HG02763 (cell line): ENCODE results near the gene FLVCR1.
"Not testable (repeated sequence)": the region's sequence is repeated elsewhere in the genome, so short reads cannot be mapped to it uniquely, and the experiment has no call there.

Source experiments
- ATAC-seq: cut with Tn5 transposase; IDR thresholded peaks from one replicate; pipeline ENCODE4 v1.9.1; 2021; ENCODE audit warnings: mild to moderate bottlenecking, moderate library complexity; ENCODE audit not compliant: unreplicated experiment

The FLVCR1 gene

DNA sequence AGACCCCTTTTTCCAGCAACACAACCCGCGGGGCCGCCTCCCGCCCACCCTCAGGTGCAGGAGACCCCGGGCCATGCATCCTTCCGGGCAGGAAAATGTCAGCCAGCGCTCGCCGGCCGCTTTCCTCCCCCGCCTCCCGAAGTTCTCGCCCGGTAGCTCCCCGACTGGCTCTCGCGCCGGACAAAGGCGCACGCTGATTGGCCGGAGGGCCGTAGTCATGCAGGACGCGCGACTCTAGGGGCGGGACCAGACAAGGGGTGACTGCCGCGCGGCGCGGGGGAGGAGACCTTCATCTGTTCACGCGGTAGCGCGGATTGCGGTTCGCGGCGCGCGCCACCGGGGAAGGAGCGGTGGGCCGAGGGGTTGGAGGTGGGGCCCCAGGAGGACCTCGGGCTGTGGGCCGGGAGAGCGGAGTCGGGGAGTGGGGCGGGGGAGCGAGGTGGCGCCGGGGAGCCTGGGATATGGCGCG, at the start of gene FLVCR1:
TSS of gene FLVCR1 (plus strand) at position 284 of the 469 bp plus-strand sequence. CDS start at position 462, 178 bp downstream.
- peak; percentile 95 for ATAC-seq

DNA sequence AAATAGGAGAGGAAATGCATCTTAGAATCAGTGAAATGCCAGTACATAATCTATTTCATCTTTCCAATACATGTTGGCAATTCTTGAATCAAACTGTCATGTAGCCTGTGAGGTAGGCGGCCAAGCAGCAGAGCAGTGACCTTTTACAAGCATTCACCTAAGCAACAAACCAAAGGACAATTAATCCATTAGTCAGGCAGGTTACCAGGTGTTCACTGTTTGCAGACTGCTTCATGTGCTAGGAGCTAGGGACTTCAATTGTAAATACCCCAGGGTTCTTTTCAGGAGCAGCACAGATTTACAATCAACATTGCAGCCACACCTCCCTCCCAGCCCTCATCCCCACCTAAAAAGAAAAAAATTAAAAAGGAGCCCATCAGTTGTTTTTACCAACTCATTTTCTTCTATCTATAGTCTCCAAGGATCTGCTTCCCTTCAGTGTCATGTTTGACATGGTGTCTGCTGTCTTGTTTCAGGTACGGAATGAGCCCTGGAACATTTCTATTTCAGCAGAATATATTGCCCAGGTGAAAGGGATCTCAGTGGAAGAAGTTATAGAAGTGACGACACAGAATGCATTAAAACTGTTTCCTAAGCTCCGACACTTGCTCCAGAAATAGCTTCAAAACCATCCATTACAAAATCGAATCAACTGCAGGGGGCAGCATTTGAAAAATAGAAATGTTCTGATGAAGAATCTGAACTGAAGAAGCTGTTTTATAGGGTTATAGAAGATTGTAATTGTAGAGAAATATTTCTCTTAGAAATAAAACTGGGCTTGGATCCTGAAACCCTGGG, 43.3 kb upstream of the FLVCR1 start:
- no peak for ATAC-seq

DNA sequence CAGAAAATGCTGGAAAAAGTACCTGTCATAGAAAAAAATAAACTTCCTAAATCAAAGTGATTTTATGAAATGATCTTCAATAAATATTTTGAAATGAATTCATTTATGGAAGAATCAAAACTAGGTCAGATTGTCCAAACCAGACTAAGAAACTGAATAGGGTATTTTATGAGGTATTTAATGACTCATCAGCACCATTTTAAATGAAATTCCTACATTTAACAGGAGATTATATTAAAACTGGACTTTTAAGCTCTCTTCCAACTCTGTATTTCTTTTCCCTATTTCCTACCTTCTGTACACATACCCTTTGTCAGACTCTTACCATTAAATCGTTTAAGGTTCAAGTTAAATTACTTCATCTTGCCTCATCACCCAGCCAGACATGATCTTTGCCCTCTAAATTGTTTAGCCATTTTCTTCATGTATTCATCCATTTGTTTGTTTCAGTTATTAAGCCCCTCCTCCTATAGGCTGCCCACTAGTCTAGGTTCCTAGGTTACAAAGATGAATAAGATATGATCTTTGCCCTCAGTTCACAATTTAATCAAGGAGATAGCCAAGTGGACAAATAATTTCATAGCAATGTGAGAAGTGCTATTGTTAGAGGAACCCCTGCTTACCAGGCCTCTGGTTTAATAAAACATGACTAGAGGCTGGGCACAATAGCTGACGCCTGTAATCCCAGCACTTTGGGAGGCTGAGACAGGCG, 41.4 kb upstream of the FLVCR1 start:
- no peak for ATAC-seq

DNA sequence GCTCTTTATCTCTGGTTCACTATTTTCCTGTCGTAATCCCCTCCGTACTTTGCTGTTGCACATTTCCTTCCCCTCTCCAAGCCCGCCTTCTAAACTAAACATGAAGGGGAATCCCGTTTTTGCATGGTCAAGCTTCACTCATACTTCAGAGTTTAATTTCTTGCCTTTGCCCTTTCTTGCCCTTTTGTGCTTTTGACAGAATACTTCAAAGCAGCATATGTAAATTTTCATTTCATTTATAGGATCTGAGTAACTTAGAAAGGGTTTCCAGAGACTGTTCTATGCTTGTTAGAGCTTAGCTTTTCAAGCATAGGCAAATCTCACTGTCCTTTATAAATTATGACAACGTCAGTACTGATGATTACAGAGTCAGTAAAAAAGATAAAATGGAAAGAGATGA, 38.3 kb upstream of the FLVCR1 start:
- peak; percentile 74 for ATAC-seq

DNA sequence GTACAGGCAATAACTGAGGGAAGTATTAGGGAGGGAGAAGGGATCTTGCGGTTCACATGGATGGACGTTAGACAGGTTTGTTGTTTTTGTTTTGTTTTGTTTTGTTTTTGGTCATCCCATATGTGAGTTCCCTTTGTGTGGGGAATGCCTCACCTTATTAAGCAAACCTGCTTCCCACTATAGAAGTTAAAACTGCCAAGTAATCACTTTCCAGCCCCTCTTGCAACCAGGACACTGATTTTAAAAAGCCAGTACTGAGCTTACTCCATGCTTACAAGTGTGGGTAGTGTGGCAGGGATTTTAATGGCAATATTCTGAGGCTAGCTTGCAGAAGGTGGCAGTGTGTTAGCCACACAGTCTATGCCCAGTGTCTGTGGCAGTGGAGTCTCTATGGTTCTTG, 37.1 kb upstream of the FLVCR1 start:
- no peak for ATAC-seq

DNA sequence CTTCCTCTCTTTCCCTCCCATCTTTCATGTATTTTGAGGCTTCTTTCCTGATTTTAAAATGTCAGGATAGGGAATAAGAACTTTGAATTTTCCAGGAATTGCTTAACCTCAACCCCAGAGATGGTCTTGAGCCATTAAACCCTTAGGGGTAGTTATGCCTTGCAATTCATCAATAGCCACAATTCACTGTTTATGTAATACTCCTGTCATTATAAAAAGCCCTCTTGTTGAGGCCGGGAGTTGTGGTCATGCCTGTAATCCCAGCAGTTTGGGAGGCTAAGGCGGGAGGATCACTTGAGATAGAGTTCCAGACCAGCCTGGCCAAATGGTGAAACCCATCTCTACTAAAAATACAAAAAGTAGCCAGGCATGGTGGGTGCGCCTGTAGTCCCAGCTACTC, 35.1 kb upstream of the FLVCR1 start:
- ATAC-seq = no peak

DNA sequence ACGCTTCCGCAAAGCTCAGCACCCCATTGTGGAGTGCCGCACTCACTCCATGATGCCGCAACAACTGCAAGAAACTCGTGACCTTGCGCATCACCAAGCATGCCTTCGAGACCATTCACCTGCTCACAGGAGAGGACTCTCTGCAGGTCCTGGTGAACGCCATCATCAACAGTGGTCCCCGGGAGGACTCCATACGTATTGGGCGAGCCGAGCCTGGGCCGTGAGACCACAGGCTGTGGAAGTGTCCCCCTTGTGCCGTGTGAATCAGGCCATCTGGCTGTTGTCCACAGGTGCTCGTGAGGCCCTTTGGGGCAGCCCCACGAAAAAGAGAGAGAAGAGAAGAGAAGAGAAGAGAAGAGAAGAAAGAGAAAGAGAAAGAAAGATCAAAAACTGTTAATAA, 33.9 kb upstream of the FLVCR1 start:
- ATAC-seq = no peak

DNA sequence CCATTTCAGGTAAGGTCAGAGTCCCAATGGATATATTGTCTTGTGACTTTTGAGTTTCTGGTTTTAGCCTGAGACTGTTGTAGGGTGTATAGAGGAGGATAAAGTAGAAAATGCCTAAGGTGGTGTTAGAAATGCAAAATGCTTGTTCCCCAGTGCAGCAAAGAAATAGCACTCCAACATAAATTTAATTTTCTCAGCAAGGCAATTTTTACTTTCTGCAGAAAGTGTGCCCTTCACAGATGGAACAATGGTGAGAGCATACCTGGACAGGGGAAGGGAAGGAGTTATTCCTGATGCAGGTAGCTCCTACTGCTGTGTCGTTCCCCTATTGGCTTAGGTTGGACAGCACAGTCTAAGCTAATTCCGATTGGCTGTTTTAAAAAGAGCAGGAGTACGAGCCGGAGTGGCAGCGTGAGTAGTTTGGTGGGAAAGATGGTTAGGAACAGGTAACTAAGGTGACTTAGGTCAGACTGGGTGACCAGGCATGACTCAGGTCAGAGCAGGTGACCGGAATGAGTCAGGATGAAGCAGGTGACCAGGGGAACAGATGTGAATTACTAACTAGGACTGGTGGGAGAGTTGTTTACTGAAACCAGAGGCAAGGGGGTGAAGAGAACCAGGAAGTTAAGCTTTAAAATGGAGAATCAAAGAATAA, 32.1 kb upstream of the FLVCR1 start:
- no peak for ATAC-seq

DNA sequence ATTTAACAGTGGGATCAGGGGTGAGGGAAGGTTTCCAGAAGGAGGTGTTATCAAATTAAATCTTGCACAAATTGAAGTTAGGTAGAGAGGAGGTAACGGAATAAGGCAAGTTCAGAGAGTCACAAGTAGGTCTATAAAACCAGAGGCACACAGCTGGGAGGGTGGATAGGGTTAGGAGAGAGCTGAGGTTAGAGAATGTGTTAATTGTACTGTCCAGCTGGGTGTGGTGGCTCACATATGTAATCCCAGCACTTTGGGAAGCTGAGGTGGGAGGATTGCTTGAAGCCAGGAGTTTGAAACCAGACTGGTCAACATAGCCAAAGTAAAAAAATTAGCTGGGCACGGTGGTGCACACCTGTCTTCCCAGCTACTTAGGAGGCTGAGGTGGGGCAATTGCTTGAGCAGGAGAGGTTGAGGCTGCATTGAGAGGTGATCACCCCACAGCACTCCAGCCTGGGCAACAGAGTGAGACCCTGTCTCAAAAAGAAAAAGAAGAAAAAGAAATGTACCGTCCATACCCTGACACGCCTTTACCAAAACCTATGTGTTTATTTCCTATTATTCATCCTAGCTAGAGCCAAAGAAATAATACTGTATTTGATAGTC, 30.8 kb upstream of the FLVCR1 start:
- ATAC-seq = no peak

DNA sequence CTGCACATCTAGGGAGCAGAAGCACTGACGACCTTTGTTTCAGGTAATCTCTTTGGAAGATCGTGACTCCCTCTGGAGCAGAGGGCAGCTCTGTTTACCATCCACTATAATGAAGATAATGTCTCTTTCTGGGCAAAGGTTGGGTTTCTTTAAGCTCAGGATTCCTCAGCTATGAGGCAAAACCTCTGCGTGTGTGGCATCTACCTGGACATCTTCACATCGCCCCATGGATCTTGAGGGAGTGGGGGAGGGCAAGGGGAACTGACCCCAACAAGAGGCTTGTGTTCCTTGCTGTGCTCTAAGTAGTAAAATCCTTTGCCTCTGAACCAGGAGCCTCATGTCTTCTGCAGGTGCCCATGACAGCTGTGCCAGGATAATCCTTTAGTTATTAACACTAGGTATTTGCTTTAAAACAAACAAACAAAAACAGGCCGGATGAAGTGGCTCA, 30.2 kb upstream of the FLVCR1 start:
- ATAC-seq = no peak

DNA sequence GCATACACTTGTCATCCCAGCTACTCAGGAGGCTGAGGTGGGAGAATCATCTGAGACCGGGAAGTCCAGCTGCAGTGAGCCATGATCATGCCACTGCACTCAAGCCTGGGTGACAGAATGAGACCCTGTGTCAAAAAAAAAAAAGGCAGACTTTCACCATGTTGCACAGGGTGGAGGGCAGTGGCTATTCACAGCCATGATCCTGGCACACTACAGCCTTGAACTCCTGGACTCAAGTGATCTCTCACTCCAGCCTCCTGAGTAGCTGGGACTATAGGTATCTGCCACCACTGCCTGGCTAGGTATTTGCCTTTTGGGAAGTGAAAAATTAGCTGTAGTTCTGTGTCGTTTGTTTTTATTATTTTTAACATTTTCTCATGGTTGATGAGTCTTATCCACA, 29.7 kb upstream of the FLVCR1 start:
- no peak for ATAC-seq

DNA sequence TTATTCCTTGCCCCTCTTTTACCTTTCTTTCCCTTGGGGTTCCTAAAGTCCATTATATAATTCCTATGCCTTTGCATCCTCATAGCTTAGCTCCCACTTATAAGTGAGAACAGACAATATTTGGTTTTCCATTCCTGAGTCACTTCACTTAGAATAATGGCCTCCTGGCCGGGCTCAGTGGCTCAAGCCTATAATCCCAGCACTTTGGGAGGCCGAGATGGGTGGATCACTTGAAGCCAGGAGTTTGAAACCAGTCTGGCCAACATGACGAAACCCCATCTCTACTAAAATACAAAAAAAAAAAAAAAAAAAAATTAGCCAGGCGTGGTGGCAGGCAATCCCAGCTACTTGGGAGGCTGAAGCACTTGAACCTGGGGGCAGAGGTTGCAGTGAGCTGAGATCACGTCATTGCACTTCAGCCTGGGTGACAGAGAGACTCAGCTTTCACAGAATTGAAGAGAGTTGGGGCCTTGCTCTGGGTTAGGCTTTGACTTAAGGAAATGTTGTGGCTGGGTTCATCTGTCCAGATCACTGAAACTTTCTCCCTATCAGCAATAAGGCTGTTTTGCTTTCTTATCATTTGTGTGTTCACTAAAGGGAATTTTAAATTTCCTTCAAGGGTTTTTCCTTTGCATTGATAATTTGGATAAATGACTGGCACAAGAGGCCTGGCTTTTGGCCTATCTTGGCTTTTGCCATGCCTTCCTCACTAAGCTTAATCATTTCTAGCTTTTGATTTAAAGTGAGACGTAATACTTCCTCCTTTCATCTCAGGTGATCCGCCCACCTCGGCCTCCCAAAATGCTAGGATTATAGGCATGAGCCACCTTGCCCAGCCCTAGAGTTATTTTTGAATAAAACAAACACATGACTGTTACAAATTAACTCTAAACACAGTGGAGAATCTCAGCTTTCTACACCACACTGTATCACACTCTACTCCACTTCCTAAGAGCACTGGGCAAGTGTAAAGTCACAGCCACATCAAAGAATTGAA, 24.6 kb upstream of the FLVCR1 start:
- peak; percentile 68 for ATAC-seq

DNA sequence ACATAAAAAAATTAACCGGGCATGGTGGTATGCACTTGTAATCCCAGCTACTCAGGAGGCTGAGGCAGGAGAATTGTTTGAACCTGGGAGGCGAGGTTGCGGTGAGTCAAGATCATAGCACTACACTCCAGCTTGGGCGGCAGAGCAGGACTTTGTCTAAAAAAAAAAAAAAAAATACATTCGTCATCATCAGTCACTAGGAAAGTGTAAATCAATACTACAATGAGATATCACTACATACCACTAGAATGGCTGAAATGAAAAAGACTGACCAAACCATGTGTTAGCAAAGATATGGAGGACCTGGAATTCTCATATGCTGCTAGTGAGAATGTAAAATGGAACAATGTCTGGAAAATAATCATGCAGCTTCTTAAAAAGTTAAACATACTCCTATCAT, 19.9 kb upstream of the FLVCR1 start:
- ATAC-seq = no peak

DNA sequence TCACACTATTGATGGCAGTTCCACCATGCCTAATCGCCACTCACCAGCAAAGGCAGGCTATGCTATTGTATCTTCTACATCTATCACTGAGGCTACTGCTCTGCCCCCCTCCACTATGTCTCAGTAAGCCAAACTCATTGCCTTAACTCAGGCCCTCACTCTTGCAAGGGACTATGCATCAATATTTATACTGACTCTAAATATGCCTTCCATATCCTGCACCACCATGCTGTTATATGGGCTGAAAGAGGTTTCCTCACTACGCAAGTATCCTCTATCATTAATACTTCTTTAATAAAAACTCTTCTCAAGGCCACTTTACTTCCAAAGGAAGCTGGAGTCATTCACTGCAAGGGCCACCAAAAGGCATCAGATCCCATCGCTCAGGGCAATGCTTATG, 13.6 kb upstream of the FLVCR1 start:
- not testable (repeated sequence) for ATAC-seq

DNA sequence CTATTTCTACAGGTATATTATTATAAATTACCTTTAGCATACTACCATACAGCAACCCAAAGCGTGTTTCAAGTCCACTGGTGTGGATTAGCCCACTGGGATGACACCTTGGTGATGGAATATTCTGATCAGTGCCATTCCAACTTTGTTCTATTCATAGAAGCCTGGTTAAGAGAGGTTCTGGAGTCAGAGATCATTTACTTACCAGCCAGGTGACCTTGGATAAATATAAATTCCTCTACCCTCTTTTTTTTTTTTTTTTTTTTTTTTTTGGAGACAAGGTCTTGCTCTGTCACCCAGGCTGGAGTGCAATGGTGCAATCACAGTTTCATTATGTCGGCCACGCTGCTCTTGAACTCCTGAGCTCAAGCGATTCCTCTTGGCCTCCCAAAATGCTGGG, 10.5 kb upstream of the FLVCR1 start, which contains the start of gene SPATA45:
TSS of gene SPATA45 (minus strand) at position 101 of the 400 bp plus-strand sequence. CDS start 11,500 bp downstream, outside the sequence.
- ATAC-seq = no peak

DNA sequence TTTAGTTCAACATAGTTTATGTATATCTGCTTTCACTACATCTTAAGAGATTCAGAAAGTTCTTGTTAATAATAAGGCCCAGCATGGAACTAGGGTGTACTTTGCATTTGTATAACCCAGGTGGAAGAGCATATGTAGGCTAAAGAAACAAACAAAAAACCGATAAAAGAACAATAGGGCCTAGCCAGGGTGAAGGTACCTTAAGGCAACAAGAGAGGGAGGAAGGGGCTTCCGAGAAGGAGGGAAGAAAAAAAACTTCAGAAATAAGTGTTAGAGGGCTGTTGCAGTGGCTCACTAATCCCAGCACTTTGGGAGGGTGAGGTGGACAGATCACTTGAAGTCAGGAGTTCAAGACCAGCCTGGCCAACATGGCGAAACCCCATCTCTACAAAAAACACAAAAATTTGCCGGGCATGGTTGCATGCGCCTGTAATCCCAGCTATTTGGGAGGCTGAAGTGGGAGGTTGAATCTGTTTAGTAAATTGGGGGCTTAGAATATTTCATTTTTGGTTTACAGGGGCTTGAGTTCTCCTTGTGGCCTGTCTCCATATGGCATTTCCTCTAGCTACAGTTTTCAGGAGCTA, 5.9 kb upstream of the FLVCR1 start:
- no peak for ATAC-seq

DNA sequence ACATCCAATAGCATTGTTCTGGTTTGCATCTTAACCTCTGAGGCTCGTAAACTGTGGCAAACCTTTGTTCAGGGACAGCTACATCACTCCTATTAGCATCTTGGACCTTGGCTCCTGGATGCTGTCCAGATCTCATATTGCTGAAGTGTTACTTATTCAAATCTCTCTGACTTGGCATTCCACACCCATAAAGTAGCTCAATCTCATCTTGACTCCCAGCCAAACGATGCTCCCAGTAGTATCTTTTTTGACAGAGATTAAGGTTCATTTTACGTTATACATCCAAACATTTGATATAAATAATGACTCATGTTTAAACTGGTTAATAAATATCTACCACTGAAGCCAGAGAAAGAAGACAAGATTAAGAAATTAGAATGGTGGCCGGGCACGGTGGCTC, 4.4 kb upstream of the FLVCR1 start:
- ATAC-seq = no peak

DNA sequence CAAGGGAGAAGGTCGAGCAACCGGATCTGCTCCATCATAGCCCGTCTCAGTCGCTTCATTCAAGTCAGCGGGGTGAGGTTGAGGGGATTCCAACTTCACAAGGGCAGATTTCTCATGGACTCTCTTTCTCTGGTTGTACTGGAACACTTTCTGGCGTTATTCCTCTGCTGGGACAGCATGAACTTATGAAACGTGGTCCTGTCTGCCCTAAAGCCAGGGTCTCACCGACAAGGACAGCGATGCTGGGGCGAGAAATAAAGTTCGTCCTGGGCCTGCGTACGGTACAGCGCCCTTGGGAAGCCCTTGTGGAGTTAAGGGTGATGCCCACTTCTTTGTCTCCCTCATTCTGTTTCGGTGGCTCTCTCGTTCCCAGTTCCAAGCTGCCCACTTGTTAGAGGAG, 1.3 kb upstream of the FLVCR1 start:
- no peak for ATAC-seq

DNA sequence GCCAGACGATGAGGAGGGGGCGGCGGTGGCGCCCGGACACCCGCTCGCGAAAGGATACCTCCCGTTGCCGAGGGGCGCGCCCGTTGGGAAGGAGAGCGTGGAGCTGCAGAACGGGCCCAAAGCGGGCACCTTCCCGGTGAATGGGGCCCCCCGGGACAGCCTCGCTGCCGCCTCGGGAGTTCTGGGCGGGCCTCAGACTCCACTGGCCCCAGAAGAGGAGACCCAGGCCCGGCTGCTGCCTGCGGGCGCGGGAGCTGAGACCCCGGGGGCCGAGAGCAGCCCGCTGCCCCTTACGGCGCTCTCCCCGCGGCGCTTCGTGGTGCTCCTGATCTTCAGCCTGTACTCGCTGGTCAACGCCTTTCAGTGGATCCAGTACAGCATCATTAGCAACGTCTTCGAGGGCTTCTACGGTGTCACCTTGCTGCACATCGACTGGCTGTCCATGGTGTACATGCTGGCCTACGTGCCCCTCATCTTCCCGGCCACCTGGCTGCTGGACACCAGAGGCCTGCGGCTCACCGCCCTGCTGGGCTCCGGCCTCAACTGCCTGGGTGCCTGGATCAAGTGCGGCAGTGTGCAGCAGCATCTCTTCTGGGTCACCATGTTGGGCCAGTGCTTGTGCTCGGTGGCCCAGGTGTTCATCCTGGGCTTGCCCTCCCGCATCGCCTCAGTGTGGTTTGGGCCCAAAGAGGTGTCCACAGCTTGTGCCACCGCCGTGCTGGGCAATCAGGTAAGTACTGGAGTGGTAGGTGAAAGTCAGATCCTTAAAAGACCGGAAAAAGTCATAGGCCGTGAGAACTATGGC, 588 bp downstream of the FLVCR1 start:
- ATAC-seq = peak; percentile 9
